GM18511 (cell line): ENCODE measurements around the gene GIMAP8.
A peak's percentile ranks its signal among the peaks of the same experiment; 100 is the strongest.
"Not testable (repeated sequence)": the region's sequence is repeated elsewhere in the genome, so short reads cannot be mapped to it uniquely, and the experiment has no call there.

Experiments
- ATAC-seq: cut with Tn5 transposase; IDR thresholded peaks from one replicate; pipeline ENCODE4 v1.9.1; 2021; ENCODE audit warnings: mild to moderate bottlenecking, moderate library complexity; ENCODE audit not compliant: unreplicated experiment

Gene GIMAP8

DNA sequence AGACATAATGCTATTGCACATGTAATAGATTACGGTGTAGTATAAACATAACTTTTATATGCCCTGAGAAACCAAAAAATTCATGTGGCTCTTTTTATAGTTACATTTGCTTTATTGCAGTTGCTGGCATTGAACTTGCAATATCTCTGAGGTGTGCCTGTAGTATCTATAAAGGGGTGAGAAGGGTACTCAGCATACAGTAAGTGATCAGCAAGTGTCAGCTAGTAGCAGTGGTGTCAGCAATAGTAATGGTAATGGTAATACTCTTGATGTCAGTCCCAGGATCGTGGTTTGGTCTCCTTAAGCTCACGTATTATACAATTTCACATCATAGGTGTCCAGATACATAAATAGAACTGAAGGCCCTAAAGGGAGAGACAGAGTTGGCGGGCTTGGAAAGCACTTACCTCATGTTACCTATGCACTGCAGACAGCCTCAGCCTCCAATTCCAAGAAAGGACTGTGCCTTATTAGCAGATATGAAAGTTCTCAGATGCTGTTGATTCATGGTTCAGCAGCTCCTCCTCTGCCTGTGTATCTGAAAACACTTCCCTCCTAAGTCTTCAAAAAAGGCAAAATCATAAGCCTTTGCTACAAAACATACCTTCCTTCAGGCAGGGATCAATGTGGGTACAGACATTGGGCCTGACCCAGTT lies 57.6 kb downstream of the GIMAP8 start:
- no peak for ATAC-seq

DNA sequence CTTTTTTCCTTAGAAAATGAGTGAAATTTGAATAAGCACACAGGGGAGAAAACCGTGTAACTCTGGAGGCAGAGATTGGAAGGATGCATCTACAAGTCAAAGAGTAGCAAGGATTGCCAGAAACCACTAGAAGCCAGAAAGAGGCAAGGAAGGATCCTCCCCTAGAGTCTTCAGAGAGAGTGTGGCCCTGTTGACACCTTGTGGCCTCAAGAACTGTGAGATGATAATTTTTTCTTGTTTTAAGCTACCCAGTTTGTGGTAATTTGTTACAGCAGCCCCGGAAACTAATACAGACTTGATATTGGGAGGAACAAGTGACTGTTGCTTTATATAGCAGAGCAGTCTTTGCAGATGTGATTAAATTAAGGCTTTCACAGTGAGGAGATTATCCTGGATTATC lies 60.6 kb downstream of the GIMAP8 start:
- ATAC-seq, result no peak

DNA sequence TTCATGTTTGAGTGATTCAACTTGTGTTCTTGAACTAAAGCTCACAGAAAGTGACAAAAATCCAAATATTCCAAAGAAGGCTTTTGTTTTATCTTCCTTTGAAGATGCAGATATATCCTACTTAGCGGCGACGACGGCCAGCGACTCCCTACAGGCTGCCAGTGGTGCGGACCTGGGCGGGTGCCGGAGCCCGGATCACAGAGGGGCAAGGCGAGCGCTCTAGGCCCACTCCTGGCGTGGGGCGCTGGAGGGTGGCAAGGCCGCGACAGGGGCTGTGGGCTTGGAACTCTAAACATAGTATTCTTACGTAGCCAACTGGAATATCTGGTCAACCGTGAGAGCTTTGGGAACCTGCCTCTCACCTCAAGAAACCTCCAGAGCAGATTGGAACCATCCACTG lies 63.3 kb downstream of the GIMAP8 start:
- no peak for ATAC-seq

DNA sequence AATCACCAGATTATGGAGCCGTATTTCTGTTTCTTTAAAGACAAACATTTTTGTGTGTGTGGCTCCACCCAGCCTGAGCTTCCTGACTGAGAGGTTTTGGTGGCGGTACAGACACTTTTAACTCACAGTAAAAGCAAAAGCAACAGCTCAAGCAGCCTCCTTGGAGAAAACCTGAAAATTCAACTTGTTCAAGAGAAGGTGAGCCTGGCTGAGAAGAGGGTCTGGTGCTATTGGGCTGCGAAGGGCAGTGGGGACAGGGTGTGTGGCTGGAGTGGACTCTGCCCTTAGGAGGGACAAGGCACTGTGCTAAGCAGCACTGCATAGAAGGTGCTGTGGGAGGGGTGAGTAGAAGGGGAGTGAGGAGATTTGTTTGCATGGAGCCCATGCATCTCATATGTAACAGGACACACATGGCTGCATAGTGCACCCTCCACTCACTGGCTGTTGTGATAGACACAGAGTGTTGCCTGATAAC lies 64.4 kb downstream of the GIMAP8 start, which contains the start of gene GIMAP7:
GIMAP7 (plus strand) TSS at position 125 of the 475 bp plus-strand sequence. CDS start 5,103 bp downstream, outside the sequence.
- peak; percentile 80 for ATAC-seq

- ATAC-seq, result peak; percentile 21
Observed at GRCh38 chr7:150515248-150516147, 65.1 kb downstream of the GIMAP8 start.

GRCh38 chr7:150516956-150517745 lies 66.7 kb downstream of the GIMAP8 start:
- no peak for ATAC-seq

GRCh38 chr7:150519310-150519709 lies 68.9 kb downstream of the GIMAP8 start:
- no peak for ATAC-seq

DNA sequence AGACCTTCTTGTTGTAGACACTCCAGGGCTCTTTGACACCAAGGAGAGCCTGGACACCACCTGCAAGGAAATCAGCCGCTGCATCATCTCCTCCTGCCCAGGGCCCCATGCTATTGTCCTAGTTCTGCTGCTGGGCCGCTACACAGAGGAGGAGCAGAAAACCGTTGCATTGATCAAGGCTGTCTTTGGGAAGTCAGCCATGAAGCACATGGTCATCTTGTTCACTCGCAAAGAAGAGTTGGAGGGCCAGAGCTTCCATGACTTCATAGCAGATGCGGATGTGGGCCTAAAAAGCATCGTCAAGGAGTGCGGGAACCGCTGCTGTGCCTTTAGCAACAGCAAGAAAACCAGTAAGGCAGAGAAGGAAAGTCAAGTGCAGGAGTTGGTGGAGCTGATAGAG lies 69.7 kb downstream of the GIMAP8 start:
- no peak for ATAC-seq

DNA sequence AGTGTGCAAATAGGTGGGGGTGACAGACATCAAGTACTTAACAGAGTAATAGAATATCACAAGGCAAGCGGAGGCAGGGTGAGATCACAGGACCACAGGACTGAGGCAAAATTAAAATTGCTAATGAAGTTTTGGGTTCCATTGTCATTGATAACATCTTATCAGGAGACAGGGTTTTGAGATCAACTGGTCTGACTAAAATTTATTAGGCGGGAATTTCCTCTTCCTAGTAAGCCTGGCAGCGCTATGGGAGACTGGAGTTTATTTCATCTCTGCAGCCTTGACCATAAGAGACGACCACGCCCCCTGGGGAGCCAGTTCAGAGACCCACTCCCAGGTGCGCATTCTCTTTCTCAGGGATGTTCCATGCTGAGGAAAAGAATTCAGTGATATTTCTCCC lies 72.5 kb downstream of the GIMAP8 start:
- not testable (repeated sequence) for ATAC-seq

GRCh38 chr7:150524018-150524417 lies 73.6 kb downstream of the GIMAP8 start:
- ATAC-seq, result no peak
